Raji (cell line): ENCODE results near the gene ZBTB7A.

Experiments
- POLR2A ChIP-seq: IDR thresholded peaks from 2 replicates; pipeline ENCODE4 v1.6.1; 2011; ENCODE audit warnings: low read depth, low read length, control low read depth; ENCODE audit not compliant: insufficient read depth

ZBTB7A gene

GRCh38 chr19:4042064-4042730, 24.5 kb downstream of the ZBTB7A start:
- no peak for TF ChIP-seq POLR2A

GRCh38 chr19:4038661-4039423, 27.9 kb downstream of the ZBTB7A start:
- no peak for TF ChIP-seq POLR2A

GRCh38 chr19:4038057-4038456, 28.6 kb downstream of the ZBTB7A start:
- TF ChIP-seq POLR2A = no peak

GRCh38 chr19:4037301-4037949, 29.3 kb downstream of the ZBTB7A start:
- no peak for TF ChIP-seq POLR2A

GRCh38 chr19:4036576-4037300, 30.0 kb downstream of the ZBTB7A start:
- TF ChIP-seq POLR2A = no peak

GRCh38 chr19:4035582-4035981, 31.1 kb downstream of the ZBTB7A start:
- TF ChIP-seq POLR2A = no peak

- TF ChIP-seq POLR2A = no peak
Measured at GRCh38 chr19:4035018-4035566, 31.6 kb downstream of the ZBTB7A start.

- no peak for TF ChIP-seq POLR2A
Measured at GRCh38 chr19:4034048-4035017, 32.4 kb downstream of the ZBTB7A start.

GRCh38 chr19:4033028-4033956, 33.4 kb downstream of the ZBTB7A start:
- TF ChIP-seq POLR2A = no peak

GRCh38 chr19:4032436-4032835, 34.3 kb downstream of the ZBTB7A start:
- TF ChIP-seq POLR2A = no peak

GRCh38 chr19:4031420-4031819, 35.3 kb downstream of the ZBTB7A start:
- no peak for TF ChIP-seq POLR2A

- TF ChIP-seq POLR2A = no peak
Measured at GRCh38 chr19:4030981-4031380, 35.7 kb downstream of the ZBTB7A start.

- no peak for TF ChIP-seq POLR2A
Measured at GRCh38 chr19:4030552-4030951, 36.1 kb downstream of the ZBTB7A start.

- no peak for TF ChIP-seq POLR2A
Measured at GRCh38 chr19:4029247-4029614, 37.5 kb downstream of the ZBTB7A start.
